DOHH2 (cell line): ENCODE data around the gene GPC6.

Experiments used
- H3F3A ChIP-seq: fragments of 200-600 bp; sonication (generic), shearing (Covaris generic); 2 replicates; pipeline ENCODE4 v1.6.0; 2016; ENCODE audit warnings: antibody characterized with exemption, mild to moderate bottlenecking; ENCODE audit not compliant: control insufficient read depth, insufficient read depth
- H3K27ac ChIP-seq: fragments of 200-600 bp; sonication (generic); 2 replicates; pipeline ENCODE4 v1.5.1; 2014; ENCODE audit warnings: low read depth, mild to moderate bottlenecking, low read length, moderate library complexity
- H3K27me3 ChIP-seq: fragments of 200-600 bp; sonication (generic); 2 replicates; pipeline ENCODE4 v1.6.1; 2014; ENCODE audit warnings: mild to moderate bottlenecking, low read length, mixed read lengths; ENCODE audit not compliant: control insufficient read depth
- H3K36me3 ChIP-seq: fragments of 200-600 bp; sonication (generic); 2 replicates; pipeline ENCODE4 v1.6.1; 2014; ENCODE audit warnings: mild to moderate bottlenecking, low read length, moderate library complexity, mixed read lengths; ENCODE audit not compliant: control insufficient read depth
- H3K4me1 ChIP-seq: fragments of 200-600 bp; sonication (generic); 2 replicates; pipeline ENCODE4 v1.6.1; 2014; ENCODE audit warnings: mild to moderate bottlenecking, low read length, mixed read lengths; ENCODE audit not compliant: control insufficient read depth
- H3K4me2 ChIP-seq: fragments of 200-600 bp; sonication (generic); 2 replicates; pipeline ENCODE4 v1.6.0; 2014; ENCODE audit warnings: mild to moderate bottlenecking, low read length, moderate library complexity
- H3K4me3 ChIP-seq: fragments of 200-600 bp; sonication (generic); 2 replicates; pipeline ENCODE4 v1.5.1; 2014; ENCODE audit warnings: mild to moderate bottlenecking, low read length, mixed read lengths
- H3K79me2 ChIP-seq: fragments of 200-600 bp; sonication (generic); 2 replicates; pipeline ENCODE4 v1.6.1; 2014; ENCODE audit warnings: mild to moderate bottlenecking, low read length, mixed read lengths; ENCODE audit not compliant: control insufficient read depth
- H3K9me2 ChIP-seq: fragments of 200-600 bp; sonication (generic); replicated peaks from 2 replicates; pipeline ENCODE4 v1.6.1; 2014; ENCODE audit warnings: mild to moderate bottlenecking, low read length, mixed read lengths; ENCODE audit not compliant: control insufficient read depth
- H3K9me3 ChIP-seq: fragments of 200-600 bp; sonication (generic); 2 replicates; pipeline ENCODE4 v1.6.1; 2014; ENCODE audit warnings: antibody characterized with exemption, low read length, mixed read lengths; ENCODE audit not compliant: control insufficient read depth, insufficient read depth
- H4K20me1 ChIP-seq: fragments of 200-600 bp; sonication (generic); 2 replicates; pipeline ENCODE4 v1.6.0; 2014; ENCODE audit warnings: low read depth, mild to moderate bottlenecking, antibody characterized with exemption, low read length, moderate library complexity; ENCODE audit not compliant: control insufficient read depth, insufficient read depth
- EZH2phosphoT487 ChIP-seq: fragments of 200-600 bp; sonication (generic); IDR thresholded peaks from 2 replicates; pipeline ENCODE4 v1.6.1; 2017; ENCODE audit warnings: borderline replicate concordance, mild to moderate bottlenecking, antibody characterized with exemption, low read length, moderate library complexity, mixed read lengths
- TF ChIP-seq, protein P1 (sequence below): fragments of 200-600 bp; sonication (generic); IDR thresholded peaks from one replicate; pipeline ENCODE4 v1.5.1; 2014; ENCODE audit warnings: antibody characterized with exemption, mild to moderate bottlenecking, low read depth, low read length; ENCODE audit not compliant: poor library complexity, severe bottlenecking

Gene GPC6

DNA sequence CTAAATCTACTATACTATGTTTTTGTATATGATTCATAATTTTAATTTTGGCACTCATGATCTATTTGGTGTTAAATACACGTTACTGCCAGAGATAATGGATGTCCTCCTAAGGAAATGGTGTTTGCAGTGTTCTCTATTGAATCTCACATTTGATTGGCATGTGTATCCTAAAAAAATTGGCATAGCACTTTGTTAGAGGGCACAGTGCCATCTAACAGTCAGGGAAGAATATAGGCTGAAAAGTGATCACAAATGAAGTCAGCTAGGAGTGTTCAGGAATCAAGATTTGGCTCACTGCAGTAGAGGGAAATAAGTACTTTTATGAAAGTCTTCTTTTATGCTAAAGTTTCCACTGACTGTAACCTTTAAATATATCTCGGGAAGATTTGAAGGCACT is 624.6 kb downstream of the GPC6 start:
- no peak overlapping the region for H3K4me2 ChIP-seq
- no peaks in the 10 kb centered on the region for H3K36me3 ChIP-seq
- no peaks in the 10 kb centered on the region for H3F3A ChIP-seq
- H3K9me2 ChIP-seq, result no peaks in the 10 kb centered on the region
- H4K20me1 ChIP-seq, result no peaks in the 10 kb centered on the region
- no peaks in the 10 kb centered on the region for H3K27me3 ChIP-seq
- H3K4me3 ChIP-seq, result no peak overlapping the region
- no peak overlapping the region for H3K27ac ChIP-seq
- no peaks in the 10 kb centered on the region for H3K9me3 ChIP-seq
- TF ChIP-seq EZH2phosphoT487, result no peak
- TF ChIP-seq, protein P1, sequence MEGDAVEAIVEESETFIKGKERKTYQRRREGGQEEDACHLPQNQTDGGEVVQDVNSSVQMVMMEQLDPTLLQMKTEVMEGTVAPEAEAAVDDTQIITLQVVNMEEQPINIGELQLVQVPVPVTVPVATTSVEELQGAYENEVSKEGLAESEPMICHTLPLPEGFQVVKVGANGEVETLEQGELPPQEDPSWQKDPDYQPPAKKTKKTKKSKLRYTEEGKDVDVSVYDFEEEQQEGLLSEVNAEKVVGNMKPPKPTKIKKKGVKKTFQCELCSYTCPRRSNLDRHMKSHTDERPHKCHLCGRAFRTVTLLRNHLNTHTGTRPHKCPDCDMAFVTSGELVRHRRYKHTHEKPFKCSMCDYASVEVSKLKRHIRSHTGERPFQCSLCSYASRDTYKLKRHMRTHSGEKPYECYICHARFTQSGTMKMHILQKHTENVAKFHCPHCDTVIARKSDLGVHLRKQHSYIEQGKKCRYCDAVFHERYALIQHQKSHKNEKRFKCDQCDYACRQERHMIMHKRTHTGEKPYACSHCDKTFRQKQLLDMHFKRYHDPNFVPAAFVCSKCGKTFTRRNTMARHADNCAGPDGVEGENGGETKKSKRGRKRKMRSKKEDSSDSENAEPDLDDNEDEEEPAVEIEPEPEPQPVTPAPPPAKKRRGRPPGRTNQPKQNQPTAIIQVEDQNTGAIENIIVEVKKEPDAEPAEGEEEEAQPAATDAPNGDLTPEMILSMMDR, result no peak
- H3K4me1 ChIP-seq, result no peaks in the 10 kb centered on the region
- no peaks in the 10 kb centered on the region for H3K79me2 ChIP-seq

DNA sequence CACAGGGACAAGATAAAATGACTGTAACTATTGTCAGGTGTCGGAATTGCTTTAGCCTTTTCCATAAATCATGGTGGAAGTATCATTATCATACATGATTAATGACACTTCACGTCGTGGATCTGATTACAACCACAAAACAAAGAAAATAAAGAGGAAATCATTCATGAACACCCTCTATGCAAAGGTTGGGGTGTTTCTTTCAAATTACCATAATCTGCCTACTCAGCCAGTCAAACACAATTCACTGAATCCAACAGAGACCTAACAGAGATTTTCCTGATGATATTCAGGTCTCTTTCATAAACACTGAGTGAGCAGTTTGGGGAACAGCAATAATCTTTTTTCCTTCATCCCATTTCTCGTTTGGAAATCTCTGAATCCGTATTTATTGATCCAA is 627.3 kb downstream of the GPC6 start:
- H3K4me1 ChIP-seq, result no peaks in the 10 kb centered on the region
- H3K27ac ChIP-seq, result no peak overlapping the region
- H3K36me3 ChIP-seq, result no peaks in the 10 kb centered on the region
- H3K9me2 ChIP-seq, result no peaks in the 10 kb centered on the region
- H4K20me1 ChIP-seq, result no peaks in the 10 kb centered on the region
- H3K27me3 ChIP-seq, result no peaks in the 10 kb centered on the region
- no peaks in the 10 kb centered on the region for H3F3A ChIP-seq
- H3K4me3 ChIP-seq, result no peak overlapping the region
- no peak overlapping the region for H3K4me2 ChIP-seq
- H3K79me2 ChIP-seq, result no peaks in the 10 kb centered on the region
- H3K9me3 ChIP-seq, result no peaks in the 10 kb centered on the region
- TF ChIP-seq, protein P1, result no peak
- TF ChIP-seq EZH2phosphoT487, result no peak

DNA sequence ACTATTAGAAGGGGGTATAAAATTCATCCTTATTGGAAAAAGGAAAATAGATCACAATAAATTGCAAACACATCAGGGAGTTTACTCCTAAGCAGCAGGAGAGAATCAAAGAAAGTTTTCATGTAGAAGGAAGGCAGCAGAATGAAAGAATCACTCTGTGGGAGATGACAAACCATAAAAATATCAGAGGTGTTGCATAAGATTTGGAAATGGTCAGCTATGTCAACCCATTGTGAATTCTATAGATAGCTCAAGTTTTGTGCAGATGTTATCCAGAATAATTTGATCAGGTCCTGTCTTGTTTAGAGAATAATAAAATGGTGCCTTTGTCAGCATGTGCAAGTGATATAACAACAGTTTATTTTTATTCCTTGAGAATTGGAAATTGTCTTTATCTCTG is 630.5 kb downstream of the GPC6 start:
- H4K20me1 ChIP-seq, result no peaks in the 10 kb centered on the region
- no peak overlapping the region for H3K4me3 ChIP-seq
- no peak overlapping the region for H3K27ac ChIP-seq
- no peaks in the 10 kb centered on the region for H3K27me3 ChIP-seq
- TF ChIP-seq, protein P1, result no peak
- no peak for TF ChIP-seq EZH2phosphoT487
- no peaks in the 10 kb centered on the region for H3K9me3 ChIP-seq
- H3K36me3 ChIP-seq, result no peaks in the 10 kb centered on the region
- H3K79me2 ChIP-seq, result no peaks in the 10 kb centered on the region
- H3F3A ChIP-seq, result no peaks in the 10 kb centered on the region
- no peaks in the 10 kb centered on the region for H3K4me1 ChIP-seq
- no peaks in the 10 kb centered on the region for H3K9me2 ChIP-seq
- no peak overlapping the region for H3K4me2 ChIP-seq

DNA sequence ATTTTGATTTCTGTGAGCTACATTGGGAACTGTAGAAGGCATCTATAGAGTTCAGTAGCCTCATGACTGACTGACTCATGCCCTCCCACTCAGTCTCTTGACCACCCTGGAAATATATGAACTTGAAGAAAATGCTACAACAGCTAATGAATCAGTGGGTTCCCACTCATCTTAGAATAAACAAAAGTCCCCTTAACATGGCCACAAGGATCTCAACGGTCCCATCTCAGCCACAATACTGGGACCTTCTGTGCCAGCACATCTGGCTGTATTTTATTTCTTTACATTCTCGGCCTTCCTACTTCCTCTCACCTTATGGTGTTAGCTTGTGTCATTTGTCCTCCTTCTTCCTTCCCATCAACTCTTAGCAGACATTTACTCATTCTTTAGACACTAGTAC is 633.1 kb downstream of the GPC6 start:
- Histone ChIP-seq H3K36me3 (no peaks in the 10 kb centered on the region), H3K27me3 (no peaks in the 10 kb centered on the region), H3K9me3 (no peaks in the 10 kb centered on the region), H3F3A (no peaks in the 10 kb centered on the region), H4K20me1 (no peaks in the 10 kb centered on the region), H3K4me2 (no peak overlapping the region), H3K4me1 (no peaks in the 10 kb centered on the region), H3K79me2 (no peaks in the 10 kb centered on the region), H3K27ac (no peak overlapping the region), H3K9me2 (no peaks in the 10 kb centered on the region), H3K4me3 (no peak overlapping the region)
- TF ChIP-seq, protein P1, result no peak
- TF ChIP-seq EZH2phosphoT487, result no peak
